Tibial nerve (tissue), 4 donors: ENCODE results near the gene TTLL3. TPM values are rescaled to one million over a fixed set of nuclear protein-coding genes. Genes with fewer than 3 reads are reported as not detected.
A peak's percentile ranks its signal among the peaks of the same experiment; 100 is the strongest.

Source experiments
- DNase-seq, 2 donors: peaks; one replicate each; pipeline ENCODE4 v3.0.0-alpha.2; 2019; ENCODE audit warnings: low spot score in 2 of 2
- H3K27ac ChIP-seq, 4 donors: fragments of 200-600 bp; sonication (generic) in 3 of 4; one replicate each; pipeline ENCODE4 v1.5.1; 2017 to 2019; ENCODE audit warnings: mild to moderate bottlenecking in 1 of 4
- H3K27me3 ChIP-seq, 2 donors: fragments of 200-600 bp; sonication (generic) in 1 of 2; one replicate each; pipeline versions ENCODE4 v1.5.1 to v1.6.0; 2017 to 2019
- H3K36me3 ChIP-seq, 3 donors: fragments of 200-600 bp; sonication (generic); one replicate each; pipeline ENCODE4 v1.5.1; 2018 to 2019
- H3K4me1 ChIP-seq, 4 donors: fragments of 200-600 bp; sonication (generic) in 3 of 4; one replicate each; pipeline ENCODE4 v1.5.1; 2017 to 2019
- H3K4me3 ChIP-seq, 4 donors: fragments of 200-600 bp; sonication (generic) in 3 of 4; one replicate each; pipeline ENCODE4 v1.5.1; 2017 to 2019; ENCODE audit warnings: mild to moderate bottlenecking in 1 of 4, moderate library complexity in 1 of 4
- H3K9me3 ChIP-seq, 4 donors: fragments of 200-600 bp; sonication (generic) in 3 of 4; one replicate each; pipeline ENCODE4 v1.5.1; 2017 to 2019
- EP300 ChIP-seq, 2 donors: sonication (generic); formaldehyde crosslinking; IDR thresholded peaks; one replicate each; pipeline ENCODE4 v1.6.1; 2017; ENCODE audit warnings: antibody characterized with exemption in 2 of 2, mild to moderate bottlenecking in 1 of 2
- POLR2A ChIP-seq, 2 donors: fragments of 450-650 bp; IDR thresholded peaks; one replicate each; pipeline ENCODE4 v1.6.1; 2017; ENCODE audit warnings: antibody characterized with exemption in 2 of 2, mild to moderate bottlenecking in 2 of 2, moderate library complexity in 2 of 2
- WGBS, 2 donors: methylation state at CpG; one replicate each; pipeline ENCODE4 v1.1.5; 2018; 5-methylcytosine and 5-hydroxymethylcytosine counted together
- total RNA-seq, 4 donors: library from RNA; depleted of rRNA; stranded (reverse); fragments of >200 nt; gene quantifications; one replicate each; pipeline ENCODE4 v1.1.0, GENCODE V29; 2016
- TF ChIP-seq, protein P1 (sequence below), 5 experiments: fragments of 200-600 bp in 3 of 5; fragments of 450-650 bp in 2 of 5; sonication (generic) in 3 of 5; IDR thresholded peaks; one replicate each; pipeline ENCODE4 v1.5.1; 2016 to 2019; ENCODE audit warnings: antibody characterized with exemption in 5 of 5, mild to moderate bottlenecking in 3 of 5, moderate library complexity in 2 of 5

TTLL3 gene
- total RNA-seq, 4 donors from 2014 or later: 58.2 to 173 (median 120) TPM

GRCh38 chr3:9778143-9779074 is 31.7 kb upstream of the TTLL3 start:
- Histone ChIP-seq H3K4me1 (peaks cover 0 to 20% (median 9%) of the 10 kb centered on the region in 4 donors), H3K9me3 (no peaks in the 10 kb centered on the region), H3K27ac (peak overlapping the region in 1 of 4 donors; percentile 25), H3K4me3 (no peak overlapping the region), H3K27me3 (no peaks in the 10 kb centered on the region), H3K36me3 (peaks cover 0 to 44% (median 0%) of the 10 kb centered on the region in 3 donors)
- WGBS, 2 donors: 61 to 64% methylated on average over 5 of the region's 5 CpGs
- DNase-seq: no peak
- no peak for TF ChIP-seq POLR2A (IDR thresholded peaks at IDR 0.05)
- TF ChIP-seq EP300 (IDR thresholded peaks at IDR 0.05): no peak
- TF ChIP-seq, protein P1, sequence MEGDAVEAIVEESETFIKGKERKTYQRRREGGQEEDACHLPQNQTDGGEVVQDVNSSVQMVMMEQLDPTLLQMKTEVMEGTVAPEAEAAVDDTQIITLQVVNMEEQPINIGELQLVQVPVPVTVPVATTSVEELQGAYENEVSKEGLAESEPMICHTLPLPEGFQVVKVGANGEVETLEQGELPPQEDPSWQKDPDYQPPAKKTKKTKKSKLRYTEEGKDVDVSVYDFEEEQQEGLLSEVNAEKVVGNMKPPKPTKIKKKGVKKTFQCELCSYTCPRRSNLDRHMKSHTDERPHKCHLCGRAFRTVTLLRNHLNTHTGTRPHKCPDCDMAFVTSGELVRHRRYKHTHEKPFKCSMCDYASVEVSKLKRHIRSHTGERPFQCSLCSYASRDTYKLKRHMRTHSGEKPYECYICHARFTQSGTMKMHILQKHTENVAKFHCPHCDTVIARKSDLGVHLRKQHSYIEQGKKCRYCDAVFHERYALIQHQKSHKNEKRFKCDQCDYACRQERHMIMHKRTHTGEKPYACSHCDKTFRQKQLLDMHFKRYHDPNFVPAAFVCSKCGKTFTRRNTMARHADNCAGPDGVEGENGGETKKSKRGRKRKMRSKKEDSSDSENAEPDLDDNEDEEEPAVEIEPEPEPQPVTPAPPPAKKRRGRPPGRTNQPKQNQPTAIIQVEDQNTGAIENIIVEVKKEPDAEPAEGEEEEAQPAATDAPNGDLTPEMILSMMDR (IDR thresholded peaks at IDR 0.05): no peak

- Histone ChIP-seq H3K4me3 (no peak overlapping the region), H3K27me3 (no peaks in the 10 kb centered on the region), H3K36me3 (peaks cover 4 to 52% (median 4%) of the 10 kb centered on the region in 3 donors), H3K4me1 (peaks cover 0 to 20% (median 9%) of the 10 kb centered on the region in 4 donors), H3K9me3 (no peaks in the 10 kb centered on the region), H3K27ac (peak overlapping the region in 1 of 4 donors; percentile 25)
- WGBS, 2 donors: 78 to 84% methylated on average over 6 of the region's 6 CpGs
- no peak for DNase-seq
- TF ChIP-seq EP300 (IDR thresholded peaks at IDR 0.05): no peak
- TF ChIP-seq, protein P1 (IDR thresholded peaks at IDR 0.05): no peak
- TF ChIP-seq POLR2A (IDR thresholded peaks at IDR 0.05): no peak
Measured at GRCh38 chr3:9779075-9779593, 30.9 kb upstream of the TTLL3 start.

DNA sequence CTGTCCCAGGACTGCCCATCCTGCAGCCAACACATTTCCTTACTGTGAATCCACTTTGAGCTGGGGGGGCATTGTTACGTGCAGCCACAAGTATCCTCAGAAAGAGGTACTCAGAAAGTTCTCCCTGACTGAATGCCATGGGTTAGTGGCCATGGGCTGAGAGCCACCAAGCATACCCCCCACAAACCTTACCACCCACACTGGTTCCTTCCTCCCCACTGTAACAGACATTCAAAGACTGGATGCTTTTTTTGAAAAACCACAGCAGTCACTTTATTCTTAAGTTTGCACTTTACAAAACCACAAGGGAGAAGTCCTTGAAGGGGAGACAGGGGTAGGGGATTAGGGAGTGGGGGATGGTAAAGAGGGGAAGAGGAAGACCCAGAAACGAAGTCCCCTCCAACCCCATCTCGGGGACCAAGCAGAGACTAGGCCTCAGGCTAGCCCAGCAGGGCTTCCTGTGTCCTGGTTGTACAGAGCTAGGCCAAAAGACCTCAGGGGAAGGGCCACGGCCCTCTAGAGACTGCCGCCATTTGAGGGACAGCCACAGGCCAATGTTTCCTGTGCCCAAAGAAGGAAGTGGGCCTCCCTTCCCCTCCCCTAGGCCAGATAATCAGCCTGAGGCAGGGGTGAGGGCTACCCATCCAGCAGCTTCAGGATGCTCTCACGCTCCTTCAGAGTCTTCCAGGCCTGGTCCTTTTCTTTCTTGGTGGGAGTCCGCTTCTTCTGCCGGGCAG is 30.2 kb upstream of the TTLL3 start:
- Histone ChIP-seq H3K4me1 (peaks cover 0 to 20% (median 9%) of the 10 kb centered on the region in 4 donors), H3K27ac (peak overlapping the region in 3 of 4 donors; percentile 10 to 62 (median 43)), H3K9me3 (no peaks in the 10 kb centered on the region), H3K36me3 (peaks cover 5 to 59% (median 5%) of the 10 kb centered on the region in 3 donors), H3K4me3 (no peak overlapping the region), H3K27me3 (no peaks in the 10 kb centered on the region)
- 75 to 80% methylated on average over 8 of the region's 8 CpGs for WGBS, 2 donors
- TF ChIP-seq EP300 (IDR thresholded peaks at IDR 0.05) (no peak), POLR2A (IDR thresholded peaks at IDR 0.05) (no peak)
- TF ChIP-seq, protein P1 (IDR thresholded peaks at IDR 0.05): no peak
- no peak for DNase-seq

- TF ChIP-seq EP300 (IDR thresholded peaks at IDR 0.05) (no peak), POLR2A (IDR thresholded peaks at IDR 0.05) (no peak)
- TF ChIP-seq, protein P1 (IDR thresholded peaks at IDR 0.05): no peak
- peak overlapping the region in 3 of 4 donors; percentile 10 to 62 (median 43) for H3K27ac ChIP-seq
Measured at GRCh38 chr3:9780458-9780812, 29.6 kb upstream of the TTLL3 start.

More at GRCh38 chr3:9780458-9780812, 29.6 kb upstream of the TTLL3 start:
- H3K27me3 ChIP-seq: no peaks in the 10 kb centered on the region
- no peaks in the 10 kb centered on the region for H3K9me3 ChIP-seq
- no peak for DNase-seq
- 77 to 87% methylated on average over 10 of the region's 10 CpGs for WGBS, 2 donors
- H3K4me3 ChIP-seq: no peak overlapping the region
- peaks cover 5 to 65% (median 10%) of the 10 kb centered on the region in 3 donors for H3K36me3 ChIP-seq
- H3K4me1 ChIP-seq: peaks cover 0 to 20% (median 9%) of the 10 kb centered on the region in 4 donors
